ENCODE data around the gene RSRC1.

DNA sequence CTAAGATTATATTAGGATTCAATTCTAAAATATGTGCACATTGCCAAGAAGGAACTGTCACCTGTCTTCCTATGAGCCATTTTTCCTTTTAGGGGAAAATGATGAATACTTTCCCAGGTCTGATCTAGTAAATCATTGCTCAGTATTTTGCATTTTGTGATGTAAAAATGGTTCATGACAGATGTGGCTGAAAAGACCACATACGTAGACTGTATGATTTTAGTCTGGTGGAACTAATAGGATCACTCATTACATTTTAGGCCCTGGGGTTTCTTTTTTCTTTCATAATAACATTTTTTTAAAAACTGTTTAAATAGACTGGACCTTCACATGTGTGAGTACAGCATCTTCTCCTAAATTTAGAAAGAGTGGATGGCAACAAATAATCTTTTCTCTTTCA is 259.4 kb downstream of the RSRC1 start:
- TF ChIP-seq, protein P1, sequence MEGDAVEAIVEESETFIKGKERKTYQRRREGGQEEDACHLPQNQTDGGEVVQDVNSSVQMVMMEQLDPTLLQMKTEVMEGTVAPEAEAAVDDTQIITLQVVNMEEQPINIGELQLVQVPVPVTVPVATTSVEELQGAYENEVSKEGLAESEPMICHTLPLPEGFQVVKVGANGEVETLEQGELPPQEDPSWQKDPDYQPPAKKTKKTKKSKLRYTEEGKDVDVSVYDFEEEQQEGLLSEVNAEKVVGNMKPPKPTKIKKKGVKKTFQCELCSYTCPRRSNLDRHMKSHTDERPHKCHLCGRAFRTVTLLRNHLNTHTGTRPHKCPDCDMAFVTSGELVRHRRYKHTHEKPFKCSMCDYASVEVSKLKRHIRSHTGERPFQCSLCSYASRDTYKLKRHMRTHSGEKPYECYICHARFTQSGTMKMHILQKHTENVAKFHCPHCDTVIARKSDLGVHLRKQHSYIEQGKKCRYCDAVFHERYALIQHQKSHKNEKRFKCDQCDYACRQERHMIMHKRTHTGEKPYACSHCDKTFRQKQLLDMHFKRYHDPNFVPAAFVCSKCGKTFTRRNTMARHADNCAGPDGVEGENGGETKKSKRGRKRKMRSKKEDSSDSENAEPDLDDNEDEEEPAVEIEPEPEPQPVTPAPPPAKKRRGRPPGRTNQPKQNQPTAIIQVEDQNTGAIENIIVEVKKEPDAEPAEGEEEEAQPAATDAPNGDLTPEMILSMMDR (IDR thresholded peaks at IDR 0.05; ENCODE audit: borderline replicate concordance, extremely low read depth, low read length, poor library complexity, severe bottlenecking) = no peak
- no peak for TF ChIP-seq EZH2 (IDR thresholded peaks at IDR 0.05; ENCODE audit: borderline replicate concordance, low read depth, low read length, severe bottlenecking)
